Esophagus (tissue), 2 donors: ENCODE results near the gene COL8A1. TPM values are rescaled to one million over a fixed set of nuclear protein-coding genes. Genes with fewer than 3 reads are reported as not detected.

Experiments
- H3K27ac ChIP-seq, 2 donors: one replicate each; pipeline ENCODE4 v1.5.1; 2013; ENCODE audit warnings: low read depth in 2 of 2, mild to moderate bottlenecking in 2 of 2, inconsistent platforms in 1 of 2, low read length in 1 of 2, moderate library complexity in 1 of 2
- H3K27me3 ChIP-seq, 2 donors: one replicate each; pipeline ENCODE4 v1.6.1; 2013; ENCODE audit warnings: low read length in 2 of 2, control low read depth in 1 of 2, mild to moderate bottlenecking in 1 of 2; ENCODE audit not compliant: insufficient read depth in 2 of 2, control insufficient read depth in 1 of 2
- H3K36me3 ChIP-seq, 2 donors: one replicate each; pipeline ENCODE4 v1.6.1; 2013; ENCODE audit warnings: low read length in 1 of 2; ENCODE audit not compliant: control insufficient read depth in 2 of 2, insufficient read depth in 2 of 2
- H3K4me1 ChIP-seq, 2 donors: one replicate each; pipeline ENCODE4 v1.6.1; 2013; ENCODE audit warnings: low read length in 1 of 2; ENCODE audit not compliant: control insufficient read depth in 2 of 2, insufficient read depth in 2 of 2
- H3K4me3 ChIP-seq, 2 donors: one replicate each; pipeline ENCODE4 v1.5.1; 2013; ENCODE audit warnings: low read length in 2 of 2, mild to moderate bottlenecking in 2 of 2, low read depth in 1 of 2, moderate library complexity in 1 of 2
- H3K9me3 ChIP-seq, 2 donors: one replicate each; pipeline ENCODE4 v1.6.1; 2013; ENCODE audit warnings: mild to moderate bottlenecking in 2 of 2, low read depth in 1 of 2, low read length in 1 of 2, moderate library complexity in 1 of 2; ENCODE audit not compliant: control insufficient read depth in 2 of 2, insufficient read depth in 1 of 2
- WGBS, 2 donors: extraction: QIAGEN DNeasy Blood & Tissue Kit; methylation state at CpG; one replicate each; pipeline ENCODE4 v1.1.7; 2013; 5-methylcytosine and 5-hydroxymethylcytosine counted together
- polyA plus RNA-seq, 2 donors: library from polyadenylated mRNA; stranded (reverse); fragments of 200-250 nt; gene quantifications; one replicate each; pipeline ENCODE4 v1.2.3, GENCODE V29; 2013
- donor health status: healthy with polysubstance abuse.
- donor health status: Bipolar disorder and iron deficiency.

Gene COL8A1
- polyA plus RNA-seq, 2 donors = 0.84 to 1.4 TPM

GRCh38 chr3:99848433-99848832, 210.0 kb downstream of the COL8A1 start:
- H3K27me3 ChIP-seq = no peaks in the 10 kb centered on the region
- no peaks in the 10 kb centered on the region for H3K36me3 ChIP-seq
- no peak overlapping the region for H3K27ac ChIP-seq
- peaks cover 0 to 4% of the 10 kb centered on the region in 2 donors for H3K4me1 ChIP-seq
- no peak overlapping the region for H3K4me3 ChIP-seq
- 85 to 93% methylated on average over 6 of the region's 6 CpGs for WGBS, 2 donors
- no peaks in the 10 kb centered on the region for H3K9me3 ChIP-seq

Other genes starting within 250 kb of the COL8A1 start
- 10 to 100 TPM; 15.5 to 17.9 TPM for gene CMSS1, start 179.3 kb downstream of the COL8A1 start, polyA plus RNA-seq